ENCODE data around the gene TMPO.

The TMPO gene

GRCh38 chr12:98593351-98594049 lies 78.1 kb downstream of the TMPO start, which contains the start of gene SLC25A3 (continued):
- TF ChIP-seq ZNF311 (tag by site-specific recombination; IDR thresholded peaks at IDR 0.05; ENCODE audit: borderline replicate concordance) (no peak), ZNF48 (tag by site-specific recombination; IDR thresholded peaks at IDR 0.05) (no peak), ZNF792 (tag by site-specific recombination; IDR thresholded peaks at IDR 0.05) (no peak), ZNF274 (IDR thresholded peaks at IDR 0.05; ENCODE audit: low read length) (no peak), ZNF274 (tag by site-specific recombination; IDR thresholded peaks at IDR 0.05; ENCODE audit: borderline replicate concordance) (no peak), ZNF248 (tag by site-specific recombination; IDR thresholded peaks at IDR 0.05) (no peak), ZSCAN18 (tag by site-specific recombination; IDR thresholded peaks at IDR 0.05) (no peak), ZNF514 (tag by site-specific recombination; IDR thresholded peaks at IDR 0.05) (no peak), ZNF211 (tag by site-specific recombination; IDR thresholded peaks at IDR 0.05; ENCODE audit: low read depth) (no peak), ZNF561 (tag by site-specific recombination; IDR thresholded peaks at IDR 0.05; ENCODE audit: borderline replicate concordance) (no peak; the same call in none of the 2 replicates), EGR2 (tag by site-specific recombination; IDR thresholded peaks at IDR 0.05; ENCODE audit: low read depth) (no peak), ZNF544 (tag by site-specific recombination; IDR thresholded peaks at IDR 0.05) (no peak), SP2 (tag by site-specific recombination; IDR thresholded peaks at IDR 0.05) (peak; percentile 97), HIC1 (tag by site-specific recombination; IDR thresholded peaks at IDR 0.05) (no peak), GFI1B (tag by site-specific recombination; IDR thresholded peaks at IDR 0.05) (no peak), RBAK (tag by site-specific recombination; IDR thresholded peaks at IDR 0.05) (no peak), KLF16 (tag by site-specific recombination; IDR thresholded peaks at IDR 0.05) (peak; percentile 41; the same call in 1 of the 2 replicates), ZNF335 (tag by site-specific recombination; conservative IDR thresholded peaks at IDR 0.05) (peak; percentile 74), ZNF350 (tag by site-specific recombination; IDR thresholded peaks at IDR 0.05) (no peak), AEBP2 (tag by site-specific recombination; IDR thresholded peaks at IDR 0.05; ENCODE audit: borderline replicate concordance) (no peak), GLI2 (tag by site-specific recombination; IDR thresholded peaks at IDR 0.05; ENCODE audit: borderline replicate concordance, low read depth) (no peak), ZNF157 (tag by site-specific recombination; IDR thresholded peaks at IDR 0.05) (no peak), ZNF121 (tag by site-specific recombination; IDR thresholded peaks at IDR 0.05) (no peak), ZNF394 (tag by site-specific recombination; IDR thresholded peaks at IDR 0.05; ENCODE audit: borderline replicate concordance) (peak; percentile 46; the same call in 1 of the 2 replicates), ZBTB10 (tag by site-specific recombination; IDR thresholded peaks at IDR 0.05) (no peak), ZBTB48 (tag by site-specific recombination; IDR thresholded peaks at IDR 0.05) (peak; percentile 89), ZNF16 (tag by site-specific recombination; IDR thresholded peaks at IDR 0.05; ENCODE audit: low read depth) (no peak), ZNF174 (tag by site-specific recombination; IDR thresholded peaks at IDR 0.05) (no peak), ZNF449 (tag by site-specific recombination; IDR thresholded peaks at IDR 0.05) (no peak), ZNF23 (tag by site-specific recombination; IDR thresholded peaks at IDR 0.05; ENCODE audit: borderline replicate concordance) (no peak), BCL11A (tag by site-specific recombination; IDR thresholded peaks at IDR 0.05; ENCODE audit: low read depth) (no peak), SALL2 (tag by site-specific recombination; IDR thresholded peaks at IDR 0.05; ENCODE audit: borderline replicate concordance) (no peak)
